GM23248 (cell line): ENCODE results near the gene ANXA6. TPM values are rescaled to one million over a fixed set of nuclear protein-coding genes. Genes with fewer than 3 reads are reported as not detected.

Source experiments
- DNase-seq: peaks from one replicate; pipeline ENCODE4 v3.0.0-alpha.2; 2015
- H2AFZ ChIP-seq: fragments of 200-600 bp; sonication (generic); 2 replicates; pipeline ENCODE4 v1.6.1; 2016; ENCODE audit warnings: antibody characterized with exemption
- H3F3A ChIP-seq: fragments of 200-600 bp; sonication (generic); 2 replicates; pipeline ENCODE4 v1.6.1; 2016; ENCODE audit warnings: mild to moderate bottlenecking, antibody characterized with exemption, mixed run types; ENCODE audit not compliant: insufficient read depth
- H3K27ac ChIP-seq: fragments of 200-600 bp; sonication (generic); 2 replicates; pipeline ENCODE4 v1.5.1; 2016; ENCODE audit warnings: mild to moderate bottlenecking
- H3K27me3 ChIP-seq: fragments of 200-600 bp; sonication (generic); replicated peaks from 2 replicates; pipeline ENCODE4 v1.6.1; 2016; ENCODE audit warnings: mild to moderate bottlenecking; ENCODE audit not compliant: insufficient read depth
- H3K36me3 ChIP-seq: fragments of 200-600 bp; sonication (generic); 2 replicates; pipeline ENCODE4 v1.6.1; 2016; ENCODE audit warnings: low read depth, mild to moderate bottlenecking
- H3K4me1 ChIP-seq: fragments of 200-600 bp; sonication (generic); 2 replicates; pipeline ENCODE4 v1.6.1; 2016; ENCODE audit warnings: mild to moderate bottlenecking; ENCODE audit not compliant: insufficient read depth
- H3K4me2 ChIP-seq: fragments of 200-600 bp; sonication (generic); one replicate; pipeline ENCODE4 v1.6.1; 2016; ENCODE audit warnings: mild to moderate bottlenecking; ENCODE audit not compliant: unreplicated experiment
- H3K4me3 ChIP-seq: fragments of 200-600 bp; sonication (generic); 2 replicates; pipeline ENCODE4 v1.5.1; 2016; ENCODE audit warnings: mild to moderate bottlenecking
- H3K79me2 ChIP-seq: fragments of 200-600 bp; sonication (generic); 2 replicates; pipeline ENCODE4 v1.6.1; 2016; ENCODE audit warnings: mild to moderate bottlenecking; ENCODE audit not compliant: insufficient read depth
- H3K9ac ChIP-seq: fragments of 200-600 bp; sonication (generic); 2 replicates; pipeline ENCODE4 v1.6.1; 2016; ENCODE audit warnings: mild to moderate bottlenecking
- H3K9me2 ChIP-seq: fragments of 200-600 bp; sonication (generic); 2 replicates; pipeline ENCODE4 v1.6.1; 2016; ENCODE audit warnings: mixed run types, mild to moderate bottlenecking, moderate library complexity; ENCODE audit not compliant: insufficient read depth
- H3K9me3 ChIP-seq: fragments of 200-600 bp; sonication (generic); one replicate; pipeline ENCODE4 v1.6.1; 2017; ENCODE audit warnings: low read depth
- H4K20me1 ChIP-seq: fragments of 200-600 bp; sonication (generic); 2 replicates; pipeline ENCODE4 v1.6.0; 2016; ENCODE audit not compliant: insufficient read depth
- EZH2 ChIP-seq: fragments of 200-600 bp; sonication (generic); IDR thresholded peaks from 2 replicates; pipeline ENCODE4 v1.6.1; 2018; ENCODE audit warnings: antibody characterized with exemption, mild to moderate bottlenecking; ENCODE audit not compliant: insufficient read depth, poor library complexity, severe bottlenecking
- EZH2phosphoT487 ChIP-seq: fragments of 200-600 bp; sonication (generic); IDR thresholded peaks from 2 replicates; pipeline ENCODE4 v1.6.1; 2018; ENCODE audit warnings: antibody characterized with exemption, moderate library complexity, mild to moderate bottlenecking, low read depth; ENCODE audit not compliant: insufficient read depth
- WGBS, 2 experiments: methylation state at CpG; one replicate each; pipeline ENCODE4 v1.1.6; 2015 to 2017; ENCODE audit warnings: low lambda C conversion rate in 2 of 2, low coverage in 1 of 2; ENCODE audit errors: missing lambda C conversion rate in 2 of 2; 5-methylcytosine and 5-hydroxymethylcytosine counted together
- in situ Hi-C: fragments of 300-500 bp; cut with MboI; formaldehyde crosslinking; loops from 2 replicates; pipeline ENCODE4 v1.15.0; 2020
- polyA plus RNA-seq: library from polyadenylated mRNA; unstranded; fragments of >200 nt; fragmentation: Nextera tagmentation; extraction: Ambion mirVana; gene quantifications from 2 replicates; pipeline ENCODE4 v1.2.1, GENCODE V29; 2016
- total RNA-seq: library from RNA; depleted of rRNA; stranded (reverse); fragments of >200 nt; shearing (Covaris generic); gene quantifications from 2 replicates; pipeline ENCODE4 v1.2.3, GENCODE V29; 2014

The ANXA6 gene
- total and polyA plus RNA-seq, 2 experiments from 2014 or later, result 183 to 409 TPM

GRCh38 chr5:151144922-151145321 is 12.7 kb downstream of the ANXA6 start:
- H3F3A ChIP-seq, result peaks cover 6% of the 10 kb centered on the region
- no peak overlapping the region for H3K27ac ChIP-seq
- H3K79me2 ChIP-seq, result peaks cover 99% of the 10 kb centered on the region
- no peak overlapping the region for H3K4me3 ChIP-seq
- no peak overlapping the region for H3K9ac ChIP-seq
- no peaks in the 10 kb centered on the region for H3K9me2 ChIP-seq
- in situ Hi-C loops, result no loop called here
- 77 to 84% methylated on average over 7 of the region's 7 CpGs for WGBS, 2 experiments
- peaks cover 4% of the 10 kb centered on the region; the same call in 1 of the 2 replicates for H3K36me3 ChIP-seq
- no peaks in the 10 kb centered on the region for H3K27me3 ChIP-seq
- TF ChIP-seq EZH2phosphoT487 (no peak), EZH2 (no peak)
- no peaks in the 10 kb centered on the region for H3K9me3 ChIP-seq
- H2AFZ ChIP-seq, result no peak overlapping the region
- no peak overlapping the region for H3K4me2 ChIP-seq
- 0 out of 2 replicates have a peak, but pooled peaks cover 11% of the 10 kb centered on the region for H3K4me1 ChIP-seq
- H4K20me1 ChIP-seq, result peaks cover 7% of the 10 kb centered on the region; the same call in 1 of the 2 replicates
- DNase-seq, result no peak

- Histone ChIP-seq H3K27ac (no peak overlapping the region), H3K27me3 (no peaks in the 10 kb centered on the region), H3K4me2 (no peak overlapping the region), H3K79me2 (peaks cover 99% of the 10 kb centered on the region), H3K9me3 (no peaks in the 10 kb centered on the region), H3K36me3 (peaks cover 4% of the 10 kb centered on the region; the same call in 1 of the 2 replicates), H3K4me3 (no peak overlapping the region), H3K9me2 (no peaks in the 10 kb centered on the region), H3F3A (peaks cover 6% of the 10 kb centered on the region; the same call in 1 of the 2 replicates), H3K9ac (no peak overlapping the region), H4K20me1 (peaks cover 7% of the 10 kb centered on the region; the same call in 1 of the 2 replicates), H2AFZ (no peak overlapping the region), H3K4me1 (0 out of 2 replicates have a peak, but pooled peaks cover 11% of the 10 kb centered on the region)
- in situ Hi-C loops, result no loop called here
- no peak for TF ChIP-seq EZH2
- no peak for TF ChIP-seq EZH2phosphoT487
- WGBS, 2 experiments, result 71 to 72% methylated on average over 6 of the region's 6 CpGs
- DNase-seq, result no peak
These were observed 13.3 kb downstream of the ANXA6 start for GRCh38 chr5:151144275-151144674.

- H3K27ac ChIP-seq, result no peak overlapping the region
These were observed 13.9 kb downstream of the ANXA6 start for GRCh38 chr5:151143645-151144044.

GRCh38 chr5:151142933-151143332 is 14.6 kb downstream of the ANXA6 start:
- H3F3A ChIP-seq, result peaks cover 6% of the 10 kb centered on the region; the same call in 1 of the 2 replicates
- peaks cover 12% of the 10 kb centered on the region; the same call in 1 of the 2 replicates for H3K36me3 ChIP-seq
- peaks cover 7% of the 10 kb centered on the region; the same call in 1 of the 2 replicates for H4K20me1 ChIP-seq
- in situ Hi-C loops, result no loop called here
- no peak overlapping the region for H3K9ac ChIP-seq
- H3K9me3 ChIP-seq, result no peaks in the 10 kb centered on the region
- 0 out of 2 replicates have a peak, but pooled peaks cover 11% of the 10 kb centered on the region for H3K4me1 ChIP-seq
- H3K79me2 ChIP-seq, result peaks cover 96% of the 10 kb centered on the region
- WGBS, 2 experiments, result 59 to 64% methylated on average over 1 of the region's 1 CpG
- no peak overlapping the region for H3K27ac ChIP-seq
- no peak overlapping the region for H3K4me2 ChIP-seq
- TF ChIP-seq EZH2, result no peak
- TF ChIP-seq EZH2phosphoT487, result no peak
- no peak overlapping the region for H2AFZ ChIP-seq
- H3K27me3 ChIP-seq, result no peaks in the 10 kb centered on the region
- no peaks in the 10 kb centered on the region for H3K9me2 ChIP-seq
- no peak overlapping the region for H3K4me3 ChIP-seq
- DNase-seq, result no peak

More at GRCh38 chr5:151143645-151144044, 13.9 kb downstream of the ANXA6 start:
- Histone ChIP-seq H3F3A (peaks cover 6% of the 10 kb centered on the region; the same call in 1 of the 2 replicates), H3K27me3 (no peaks in the 10 kb centered on the region), H3K9ac (no peak overlapping the region), H3K79me2 (peaks cover 99% of the 10 kb centered on the region), H2AFZ (no peak overlapping the region), H3K4me2 (no peak overlapping the region), H4K20me1 (peaks cover 7% of the 10 kb centered on the region; the same call in 1 of the 2 replicates), H3K9me3 (no peaks in the 10 kb centered on the region), H3K4me1 (0 out of 2 replicates have a peak, but pooled peaks cover 11% of the 10 kb centered on the region), H3K4me3 (no peak overlapping the region), H3K36me3 (peaks cover 5% of the 10 kb centered on the region; the same call in 1 of the 2 replicates), H3K9me2 (no peaks in the 10 kb centered on the region)
- in situ Hi-C loops, result no loop called here
- WGBS, 2 experiments, result 75 to 78% methylated on average over 7 of the region's 7 CpGs
- TF ChIP-seq EZH2phosphoT487, result no peak
- no peak for TF ChIP-seq EZH2
- DNase-seq, result no peak
